ENCODE measurements around the gene EVX1.

DNA sequence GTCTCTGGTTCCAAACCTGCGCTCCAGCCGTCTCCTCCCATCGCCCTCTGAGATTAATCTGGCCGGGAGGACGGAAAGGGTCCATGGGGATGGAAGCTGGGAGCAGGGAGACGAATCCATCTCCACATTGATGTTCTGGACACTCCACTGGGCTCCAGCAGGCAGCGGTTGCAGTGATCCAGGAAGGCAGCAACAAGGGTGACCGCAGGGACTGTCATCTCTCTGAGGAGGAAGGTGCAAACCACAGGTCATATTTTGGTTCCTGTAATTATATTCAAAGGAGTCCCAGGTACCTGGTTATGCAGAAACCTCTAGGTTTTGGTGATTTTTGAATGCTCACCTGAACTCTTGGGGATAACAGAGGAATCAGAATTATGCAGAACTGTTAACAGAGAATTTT lies 54.8 kb downstream of the EVX1 start:
- no peak for TF ChIP-seq EZH2 (IDR thresholded peaks at IDR 0.05; ENCODE audit: borderline replicate concordance)
- TF ChIP-seq, protein P1, sequence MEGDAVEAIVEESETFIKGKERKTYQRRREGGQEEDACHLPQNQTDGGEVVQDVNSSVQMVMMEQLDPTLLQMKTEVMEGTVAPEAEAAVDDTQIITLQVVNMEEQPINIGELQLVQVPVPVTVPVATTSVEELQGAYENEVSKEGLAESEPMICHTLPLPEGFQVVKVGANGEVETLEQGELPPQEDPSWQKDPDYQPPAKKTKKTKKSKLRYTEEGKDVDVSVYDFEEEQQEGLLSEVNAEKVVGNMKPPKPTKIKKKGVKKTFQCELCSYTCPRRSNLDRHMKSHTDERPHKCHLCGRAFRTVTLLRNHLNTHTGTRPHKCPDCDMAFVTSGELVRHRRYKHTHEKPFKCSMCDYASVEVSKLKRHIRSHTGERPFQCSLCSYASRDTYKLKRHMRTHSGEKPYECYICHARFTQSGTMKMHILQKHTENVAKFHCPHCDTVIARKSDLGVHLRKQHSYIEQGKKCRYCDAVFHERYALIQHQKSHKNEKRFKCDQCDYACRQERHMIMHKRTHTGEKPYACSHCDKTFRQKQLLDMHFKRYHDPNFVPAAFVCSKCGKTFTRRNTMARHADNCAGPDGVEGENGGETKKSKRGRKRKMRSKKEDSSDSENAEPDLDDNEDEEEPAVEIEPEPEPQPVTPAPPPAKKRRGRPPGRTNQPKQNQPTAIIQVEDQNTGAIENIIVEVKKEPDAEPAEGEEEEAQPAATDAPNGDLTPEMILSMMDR (IDR thresholded peaks at IDR 0.05; ENCODE audit: poor library complexity), result no peak
